Vagina (tissue), 2 donors: ENCODE results near the gene MIER1.

ENCODE experiments used
- CTCF ChIP-seq, 3 experiments: fragments of 450-650 bp in 2 of 3; fragments of 200-600 bp in 1 of 3; sonication (generic) in 1 of 3; IDR thresholded peaks; one replicate each; pipeline ENCODE4 v1.5.1; 2017 to 2019; ENCODE audit warnings: antibody characterized with exemption in 3 of 3, mild to moderate bottlenecking in 2 of 3, moderate library complexity in 2 of 3
- POLR2A ChIP-seq, 2 donors: fragments of 450-650 bp; IDR thresholded peaks; one replicate each; pipeline ENCODE4 v1.6.1; 2017; ENCODE audit warnings: antibody characterized with exemption in 2 of 2, mild to moderate bottlenecking in 2 of 2, moderate library complexity in 2 of 2

- TF ChIP-seq CTCF (IDR thresholded peaks at IDR 0.05) (no peak), POLR2A (IDR thresholded peaks at IDR 0.05) (no peak)
Observed at GRCh38 chr1:66993076-66993475, 68.3 kb downstream of the MIER1 start.
